ENCODE results near the gene FGF22. TPM values are rescaled to one million over a fixed set of nuclear protein-coding genes. Genes with fewer than 3 reads are reported as not detected.
A peak's percentile ranks its signal among the peaks of the same experiment; 100 is the strongest.
"Not testable (repeated sequence)": the region's sequence is repeated elsewhere in the genome, so short reads cannot be mapped to it uniquely, and the experiment has no call there.

The FGF22 gene
- total RNA-seq, 1 experiment from 2014 or later, result not detected

DNA sequence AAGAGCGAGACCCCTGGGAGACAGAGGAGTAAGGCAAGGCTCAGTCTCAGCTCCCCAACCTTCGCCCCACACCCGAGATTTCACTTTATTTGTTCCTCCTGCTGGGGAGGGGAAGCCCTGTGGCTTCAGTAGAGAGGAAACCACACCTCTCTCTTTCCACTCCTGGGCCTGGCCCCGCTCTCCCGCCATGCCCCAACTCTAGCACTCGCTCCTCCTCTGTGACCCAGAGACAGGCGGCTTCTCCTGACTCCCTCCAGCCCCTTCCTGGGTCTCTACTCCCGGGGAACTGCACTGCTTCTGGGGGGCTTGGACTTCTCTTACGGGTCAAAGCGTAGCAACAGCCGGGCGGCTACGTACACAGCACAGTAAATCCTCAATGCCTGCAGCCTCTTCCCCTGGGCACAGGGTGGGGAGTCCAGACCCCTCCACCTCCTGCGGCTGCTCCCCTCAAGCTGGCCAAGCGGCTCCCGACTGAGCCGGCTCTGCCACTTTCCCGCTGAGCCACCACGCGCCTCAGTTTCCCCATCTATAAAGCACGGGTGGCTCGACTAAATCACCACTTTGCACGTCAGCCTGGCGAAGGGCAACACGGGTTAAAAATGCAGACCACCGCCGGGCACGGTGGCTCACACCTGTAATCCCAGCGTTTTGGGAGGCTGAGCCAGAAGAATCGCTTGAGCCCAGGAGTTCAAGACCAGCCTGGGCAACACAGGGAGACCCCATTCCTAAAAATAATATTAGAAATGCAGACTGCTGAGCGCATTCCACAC lies 21.9 kb downstream of the FGF22 start:
- Histone ChIP-seq H2AFZ (ENCODE audit: low read length) (no peak overlapping the region), H3K27ac (ENCODE audit: low read length) (peak overlapping the region; percentile 74; the same call in 1 of the 2 replicates), H3K9me2 (replicated peaks; ENCODE audit: insufficient read depth, low read length) (no peaks in the 10 kb centered on the region), H4K20me1 (ENCODE audit: insufficient read depth, low read depth, low read length) (peaks cover 57% of the 10 kb centered on the region), H3K4me3 (ENCODE audit: low read length) (peak overlapping the region; percentile 82), H3K4me2 (ENCODE audit: low read depth, low read length, poor library complexity, severe bottlenecking) (peak overlapping the region; percentile 88), H3K9ac (ENCODE audit: low read length) (peak overlapping the region; percentile 100), H3K4me1 (ENCODE audit: low read length) (peaks cover 26% of the 10 kb centered on the region), H3K27me3 (ENCODE audit: low read length) (no peaks in the 10 kb centered on the region), H3K79me2 (ENCODE audit: low read length) (peaks cover 63% of the 10 kb centered on the region), H3K36me3 (ENCODE audit: insufficient read depth, low read length) (peaks cover 7% of the 10 kb centered on the region; the same call in 1 of the 2 replicates), H3K9me3 (ENCODE audit: low read length) (no peaks in the 10 kb centered on the region)
- DNase-seq, result peak; percentile 66

DNA sequence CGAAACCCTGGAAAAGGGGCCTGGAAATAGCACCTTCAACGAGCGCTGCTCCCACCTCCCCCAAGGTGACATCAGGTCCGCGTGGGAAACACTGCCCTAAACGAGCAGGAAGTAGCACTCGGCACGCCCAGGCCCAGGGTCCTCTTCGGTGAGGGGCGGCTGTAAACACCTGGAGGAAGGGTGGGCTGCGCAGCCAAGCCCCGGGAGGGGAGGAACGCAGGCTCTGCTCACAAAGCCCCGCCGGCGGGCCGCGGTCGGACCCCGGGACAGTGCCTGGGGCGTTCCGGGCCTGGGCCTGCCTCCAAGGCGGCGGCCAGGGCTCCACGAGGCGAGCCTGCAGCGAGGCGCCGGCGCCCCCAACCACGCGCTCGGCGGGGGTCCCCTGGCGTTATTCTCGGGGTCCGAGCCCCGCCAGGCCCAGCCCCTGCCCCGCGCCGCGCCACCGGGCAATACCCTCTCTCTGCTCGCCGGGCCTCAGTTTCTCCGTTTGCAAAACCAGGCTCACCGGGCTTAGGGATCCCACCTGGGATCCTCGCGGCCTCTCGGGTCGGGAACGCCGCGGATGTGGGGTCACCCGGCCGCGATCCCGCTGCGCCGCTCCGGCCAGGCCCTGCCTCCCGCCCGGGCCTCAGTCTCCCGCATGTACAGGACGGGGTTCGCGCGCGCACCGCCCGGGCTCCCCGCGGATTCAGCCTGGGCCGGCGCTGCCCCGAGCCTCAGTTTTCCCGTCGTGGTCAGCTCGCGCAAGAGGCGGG lies 22.7 kb downstream of the FGF22 start:
- Histone ChIP-seq H3K27ac (ENCODE audit: low read length) (peak overlapping the region; percentile 74), H3K4me2 (ENCODE audit: low read depth, low read length, poor library complexity, severe bottlenecking) (peak overlapping the region; percentile 88), H3K9ac (ENCODE audit: low read length) (peak overlapping the region; percentile 100), H3K4me3 (ENCODE audit: low read length) (peak overlapping the region; percentile 82), H3K36me3 (ENCODE audit: insufficient read depth, low read length) (peaks cover 7% of the 10 kb centered on the region; the same call in 1 of the 2 replicates), H3K9me2 (replicated peaks; ENCODE audit: insufficient read depth, low read length) (no peaks in the 10 kb centered on the region), H4K20me1 (ENCODE audit: insufficient read depth, low read depth, low read length) (peaks cover 49% of the 10 kb centered on the region), H3K9me3 (ENCODE audit: low read length) (no peaks in the 10 kb centered on the region), H2AFZ (ENCODE audit: low read length) (no peak overlapping the region), H3K79me2 (ENCODE audit: low read length) (peaks cover 56% of the 10 kb centered on the region), H3K4me1 (ENCODE audit: low read length) (peaks cover 26% of the 10 kb centered on the region), H3K27me3 (ENCODE audit: low read length) (no peaks in the 10 kb centered on the region)
- peak; percentile 89 for DNase-seq

DNA sequence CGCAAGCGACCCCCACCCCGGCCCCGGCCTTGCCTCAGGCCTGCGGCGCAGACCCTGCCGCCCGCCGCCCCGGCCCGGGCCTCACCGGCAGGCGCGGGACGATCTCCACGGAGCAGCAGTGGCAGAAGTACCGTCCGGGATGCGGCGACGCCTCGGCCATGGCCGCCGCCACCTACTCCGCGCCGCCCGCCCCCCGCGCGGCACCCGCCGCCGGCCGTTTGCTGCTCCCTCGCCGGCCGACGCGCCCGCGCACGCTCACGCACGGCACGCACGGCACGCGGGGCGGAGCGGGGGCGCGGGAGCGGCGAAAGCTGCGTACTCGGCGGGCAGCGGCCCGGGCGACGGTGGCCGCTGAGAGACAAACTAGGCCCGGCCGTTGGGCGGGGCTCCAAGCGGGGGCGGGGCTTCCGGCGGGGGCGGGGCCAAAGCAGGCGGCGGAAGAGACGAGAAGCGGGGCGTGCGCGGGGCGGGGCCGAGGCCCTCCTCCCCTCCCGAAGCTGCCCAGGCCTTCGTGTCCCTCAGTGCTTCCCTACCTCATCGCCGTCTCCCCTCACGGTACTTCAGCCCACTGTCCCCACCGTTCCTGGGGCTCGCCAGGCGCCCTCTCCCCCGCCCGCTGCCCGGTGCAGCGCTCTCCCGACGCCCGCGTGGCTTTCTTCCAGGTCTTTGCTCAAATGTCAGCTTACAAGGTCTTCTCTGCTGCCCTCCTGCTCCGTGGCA lies 23.4 kb downstream of the FGF22 start, which contains the start of gene RNF126:
Gene RNF126, minus strand, starts transcription at position 253 of the 720 bp plus-strand sequence. Its CDS starts 93 bp downstream, at position 160.
- Histone ChIP-seq H3K36me3 (ENCODE audit: insufficient read depth, low read length) (peaks cover 7% of the 10 kb centered on the region; the same call in 1 of the 2 replicates), H3K9me3 (ENCODE audit: low read length) (no peaks in the 10 kb centered on the region), H3K4me1 (ENCODE audit: low read length) (peaks cover 26% of the 10 kb centered on the region), H3K4me3 (ENCODE audit: low read length) (peak within 1 kb of the TSS; percentile 82), H3K27ac (ENCODE audit: low read length) (peak within 1 kb of the TSS; percentile 74), H3K27me3 (ENCODE audit: low read length) (no peaks in the 10 kb centered on the region), H3K9ac (ENCODE audit: low read length) (peak within 1 kb of the TSS; percentile 100), H3K79me2 (ENCODE audit: low read length) (peaks cover 48% of the 10 kb centered on the region), H2AFZ (ENCODE audit: low read length) (peak within 1 kb of the TSS; percentile 79; the same call in 1 of the 2 replicates), H4K20me1 (ENCODE audit: insufficient read depth, low read depth, low read length) (peaks cover 43% of the 10 kb centered on the region), H3K9me2 (replicated peaks; ENCODE audit: insufficient read depth, low read length) (no peaks in the 10 kb centered on the region), H3K4me2 (ENCODE audit: low read depth, low read length, poor library complexity, severe bottlenecking) (peak within 1 kb of the TSS; percentile 93)
- peak; percentile 97 for DNase-seq

DNA sequence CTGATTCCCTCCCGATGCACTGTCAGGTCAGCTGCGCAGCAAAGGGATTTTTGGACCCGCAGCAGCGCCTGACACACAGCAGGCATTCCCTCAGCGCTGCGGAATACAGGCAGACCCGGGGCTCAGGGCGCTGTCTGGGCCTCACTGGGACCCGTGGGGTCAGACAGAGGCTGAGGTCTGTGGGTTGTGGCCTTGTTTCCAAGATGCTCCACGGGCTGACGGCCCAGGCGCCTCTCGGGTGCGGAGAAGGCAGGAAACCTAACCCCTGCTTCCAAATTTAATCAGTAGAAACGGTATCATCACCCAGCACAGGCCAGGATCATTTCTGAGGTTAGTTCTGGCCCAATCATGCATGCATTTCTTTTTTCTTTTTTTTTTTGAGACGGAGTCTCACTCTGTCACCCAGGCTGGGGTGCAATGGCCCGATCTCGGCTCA lies 24.0 kb downstream of the FGF22 start:
- Histone ChIP-seq H4K20me1 (ENCODE audit: insufficient read depth, low read depth, low read length) (peaks cover 38% of the 10 kb centered on the region), H3K4me1 (ENCODE audit: low read length) (peaks cover 26% of the 10 kb centered on the region), H3K27ac (ENCODE audit: low read length) (no peak overlapping the region), H3K4me2 (ENCODE audit: low read depth, low read length, poor library complexity, severe bottlenecking) (peak overlapping the region; percentile 93), H3K9me2 (replicated peaks; ENCODE audit: insufficient read depth, low read length) (no peaks in the 10 kb centered on the region), H3K79me2 (ENCODE audit: low read length) (peaks cover 42% of the 10 kb centered on the region), H3K36me3 (ENCODE audit: insufficient read depth, low read length) (peaks cover 7% of the 10 kb centered on the region; the same call in 1 of the 2 replicates), H2AFZ (ENCODE audit: low read length) (peak overlapping the region; percentile 79; the same call in 1 of the 2 replicates), H3K4me3 (ENCODE audit: low read length) (peak overlapping the region; percentile 77), H3K27me3 (ENCODE audit: low read length) (no peaks in the 10 kb centered on the region), H3K9ac (ENCODE audit: low read length) (peak overlapping the region; percentile 83), H3K9me3 (ENCODE audit: low read length) (no peaks in the 10 kb centered on the region)
- no peak for DNase-seq

DNA sequence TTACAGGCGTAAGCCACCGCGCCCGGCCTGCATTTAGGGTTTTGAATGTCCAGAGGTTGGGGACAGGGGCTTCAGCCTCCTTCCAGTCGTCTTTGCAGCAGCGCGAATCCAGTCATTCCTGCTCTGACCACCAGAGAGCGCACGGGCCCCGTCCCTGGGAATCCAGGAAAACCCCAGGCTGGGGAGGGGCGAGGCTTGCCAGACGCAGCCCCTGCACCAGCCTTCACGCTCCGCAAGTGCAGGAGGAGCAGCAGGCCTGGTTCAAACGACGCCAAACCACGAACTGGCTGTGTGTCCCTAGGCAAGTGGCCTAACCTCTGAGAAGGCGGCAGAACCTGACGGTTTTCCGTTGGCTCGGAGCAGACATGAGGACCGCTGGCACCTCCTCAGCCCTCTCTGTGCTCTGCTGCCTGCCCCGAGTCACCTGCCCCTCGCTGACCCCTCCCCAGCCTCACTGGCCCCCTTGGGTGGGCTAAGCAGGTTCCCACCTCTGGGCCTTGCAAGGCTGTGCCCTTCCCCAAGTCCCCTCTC lies 25.3 kb downstream of the FGF22 start:
- Histone ChIP-seq H2AFZ (ENCODE audit: low read length) (no peak overlapping the region), H3K27me3 (ENCODE audit: low read length) (no peaks in the 10 kb centered on the region), H4K20me1 (ENCODE audit: insufficient read depth, low read depth, low read length) (peaks cover 25% of the 10 kb centered on the region), H3K27ac (ENCODE audit: low read length) (no peak overlapping the region), H3K36me3 (ENCODE audit: insufficient read depth, low read length) (peaks cover 6% of the 10 kb centered on the region; the same call in 1 of the 2 replicates), H3K9me3 (ENCODE audit: low read length) (no peaks in the 10 kb centered on the region), H3K4me3 (ENCODE audit: low read length) (no peak overlapping the region), H3K79me2 (ENCODE audit: low read length) (peaks cover 30% of the 10 kb centered on the region), H3K4me2 (ENCODE audit: low read depth, low read length, poor library complexity, severe bottlenecking) (no peak overlapping the region), H3K9ac (ENCODE audit: low read length) (no peak overlapping the region), H3K4me1 (ENCODE audit: low read length) (peaks cover 26% of the 10 kb centered on the region), H3K9me2 (replicated peaks; ENCODE audit: insufficient read depth, low read length) (no peaks in the 10 kb centered on the region)
- peak; percentile 88 for DNase-seq

DNA sequence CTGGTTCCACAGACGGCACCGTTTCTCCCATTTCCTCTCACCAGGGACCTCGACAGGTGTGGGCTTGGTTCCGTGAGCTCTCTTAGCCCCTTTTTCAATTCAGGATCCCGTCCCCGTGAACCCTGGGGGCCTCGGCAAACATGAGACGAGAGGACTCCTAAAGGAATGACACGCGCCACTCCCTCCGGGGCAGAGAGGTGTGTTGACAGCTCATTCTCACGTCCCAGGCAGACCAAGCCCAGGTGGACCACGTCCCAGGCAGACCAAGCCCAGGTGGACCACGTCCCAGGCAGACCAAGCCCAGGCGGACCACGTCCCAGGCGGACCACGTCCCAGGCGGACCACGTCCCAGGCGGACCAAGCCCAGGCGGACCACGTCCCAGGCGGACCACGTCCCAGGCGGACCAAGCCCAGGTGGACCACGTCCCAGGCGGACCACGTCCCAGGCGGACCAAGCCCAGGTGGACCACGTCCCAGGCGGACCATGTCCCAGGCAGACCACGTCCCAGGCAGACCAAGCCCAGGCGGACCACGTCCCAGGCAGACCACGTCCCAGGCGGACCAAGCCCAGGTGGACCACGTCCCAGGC lies 27.4 kb downstream of the FGF22 start:
- not testable (repeated sequence) for H3K4me2 ChIP-seq (ENCODE audit: low read depth, low read length, poor library complexity, severe bottlenecking); H3K36me3 ChIP-seq (ENCODE audit: insufficient read depth, low read length); H3K79me2 ChIP-seq (ENCODE audit: low read length); H3K9me3 ChIP-seq (ENCODE audit: low read length); H3K9ac ChIP-seq (ENCODE audit: low read length); H3K27me3 ChIP-seq (ENCODE audit: low read length); H3K27ac ChIP-seq (ENCODE audit: low read length); DNase-seq; H3K4me3 ChIP-seq (ENCODE audit: low read length); H2AFZ ChIP-seq (ENCODE audit: low read length); H4K20me1 ChIP-seq (ENCODE audit: insufficient read depth, low read depth, low read length); H3K9me2 ChIP-seq (replicated peaks; ENCODE audit: insufficient read depth, low read length)
- peaks cover 11% of the 10 kb centered on the region for H3K4me1 ChIP-seq (ENCODE audit: low read length)

DNA sequence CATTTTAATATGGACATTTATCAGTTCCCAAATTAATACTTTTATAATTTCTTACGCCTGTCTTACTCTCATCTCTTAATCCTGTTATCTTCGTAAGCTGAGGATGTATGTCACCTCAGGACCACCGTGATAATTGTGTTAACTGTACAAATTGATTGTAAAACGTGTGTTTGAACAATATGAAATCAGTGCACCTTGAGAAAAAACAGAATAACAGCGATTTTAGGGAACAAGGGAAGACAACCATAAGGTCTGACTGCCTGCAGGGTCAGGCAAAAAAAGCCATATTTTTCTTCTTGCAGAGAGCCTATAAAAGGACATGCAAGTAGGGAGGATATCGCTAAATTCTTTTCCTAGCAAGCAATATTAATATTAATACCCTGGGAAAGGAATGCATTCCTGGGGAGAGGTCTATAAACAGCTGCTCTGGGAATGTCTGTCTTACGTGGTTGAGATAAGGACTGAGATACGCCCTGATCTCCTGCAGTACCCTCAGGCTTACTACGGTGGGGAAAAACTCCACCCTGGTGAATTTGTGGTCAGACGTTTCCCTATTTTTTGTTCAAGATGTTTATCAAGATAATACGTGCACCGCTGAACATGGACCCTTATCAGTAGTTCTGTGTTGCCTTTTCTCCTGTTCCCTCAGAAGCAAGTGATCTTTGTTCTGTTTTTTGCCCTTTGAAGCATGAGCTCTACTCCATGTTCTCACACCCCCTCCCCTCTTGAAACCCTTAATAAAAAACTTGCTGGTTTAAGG lies 29.2 kb downstream of the FGF22 start:
- not testable (repeated sequence) for H2AFZ ChIP-seq (ENCODE audit: low read length); H3K9me2 ChIP-seq (replicated peaks; ENCODE audit: insufficient read depth, low read length); H4K20me1 ChIP-seq (ENCODE audit: insufficient read depth, low read depth, low read length)

More for the DNA sequence above, 29.2 kb downstream of the FGF22 start:
- H3K27me3 ChIP-seq (ENCODE audit: low read length); H3K79me2 ChIP-seq (ENCODE audit: low read length); H3K36me3 ChIP-seq (ENCODE audit: insufficient read depth, low read length); H3K27ac ChIP-seq (ENCODE audit: low read length); DNase-seq; H3K9me3 ChIP-seq (ENCODE audit: low read length); H3K4me3 ChIP-seq (ENCODE audit: low read length); H3K4me1 ChIP-seq (ENCODE audit: low read length); H3K4me2 ChIP-seq (ENCODE audit: low read depth, low read length, poor library complexity, severe bottlenecking); H3K9ac ChIP-seq (ENCODE audit: low read length): not testable (repeated sequence)

All from Karpas-422 (cell line).